MM.1S (cell line): ENCODE results near the gene SRRM2.

ENCODE experiments used
- DNase-seq: peaks from one replicate; pipeline ENCODE4 v3.0.0-alpha.2; 2015
- H2AFZ ChIP-seq: fragments of 300-600 bp; sonication (generic); 2 replicates; pipeline ENCODE4 v1.6.0; 2016; ENCODE audit warnings: antibody characterized with exemption, low read length
- H3F3A ChIP-seq: fragments of 300-600 bp; sonication (generic); 2 replicates; pipeline ENCODE4 v1.6.1; 2016; ENCODE audit warnings: mild to moderate bottlenecking, antibody characterized with exemption, low read length, moderate library complexity, mixed read lengths; ENCODE audit not compliant: insufficient read depth
- H3K27ac ChIP-seq: fragments of 300-600 bp; sonication (generic); 2 replicates; pipeline ENCODE4 v1.5.1; 2016; ENCODE audit warnings: mild to moderate bottlenecking, low read length
- H3K27me3 ChIP-seq: fragments of 300-600 bp; sonication (generic); replicated peaks from 2 replicates; pipeline ENCODE4 v1.6.0; 2016; ENCODE audit warnings: low read length; ENCODE audit not compliant: insufficient read depth
- H3K36me3 ChIP-seq: fragments of 300-600 bp; sonication (generic); replicated peaks from 2 replicates; pipeline ENCODE4 v1.6.1; 2016; ENCODE audit warnings: mild to moderate bottlenecking, low read length, mixed read lengths; ENCODE audit not compliant: insufficient read depth
- H3K4me1 ChIP-seq: fragments of 300-600 bp; sonication (generic); 2 replicates; pipeline ENCODE4 v1.6.1; 2016; ENCODE audit warnings: low read length, mixed read lengths
- H3K4me2 ChIP-seq: fragments of 300-600 bp; sonication (generic); 2 replicates; pipeline ENCODE4 v1.6.0; 2016; ENCODE audit warnings: low read depth, low read length
- H3K4me3 ChIP-seq: fragments of 300-600 bp; sonication (generic); 2 replicates; pipeline ENCODE4 v1.5.1; 2016; ENCODE audit warnings: low read length, mixed read lengths
- H3K79me2 ChIP-seq: fragments of 300-600 bp; sonication (generic); 2 replicates; pipeline ENCODE4 v1.6.1; 2016; ENCODE audit warnings: mixed run types, low read length, mixed read lengths
- H3K9ac ChIP-seq: fragments of 300-600 bp; sonication (generic); 2 replicates; pipeline ENCODE4 v1.6.1; 2016; ENCODE audit warnings: low read length, mixed read lengths
- H3K9me2 ChIP-seq: fragments of 300-600 bp; sonication (generic); replicated peaks from 2 replicates; pipeline ENCODE4 v1.6.1; 2016; ENCODE audit warnings: mild to moderate bottlenecking, low read length, mixed read lengths; ENCODE audit not compliant: insufficient read depth
- H3K9me3 ChIP-seq: fragments of 300-600 bp; sonication (generic); replicated peaks from 2 replicates; pipeline ENCODE4 v1.6.1; 2016; ENCODE audit warnings: mild to moderate bottlenecking, low read length, mixed read lengths; ENCODE audit not compliant: insufficient read depth
- H4K20me1 ChIP-seq: fragments of 300-600 bp; sonication (generic); 2 replicates; pipeline ENCODE4 v1.6.1; 2016; ENCODE audit warnings: mild to moderate bottlenecking, low read length, moderate library complexity, mixed read lengths; ENCODE audit not compliant: insufficient read depth
- CTCF ChIP-seq: fragments of 300-600 bp; sonication (generic); IDR thresholded peaks from 2 replicates; pipeline ENCODE4 v1.5.1; 2016; ENCODE audit warnings: antibody characterized with exemption, low read length, mixed read lengths
- EZH2 ChIP-seq: fragments of 300-600 bp; sonication (generic); optimal IDR thresholded peaks from 2 replicates; pipeline ENCODE3; 2017; ENCODE audit warnings: low read depth, mild to moderate bottlenecking, antibody characterized with exemption, low read length, mixed read lengths
- EZH2phosphoT487 ChIP-seq: fragments of 300-600 bp; sonication (generic); IDR thresholded peaks from 2 replicates; pipeline ENCODE4 v1.6.1; 2018; ENCODE audit warnings: antibody characterized with exemption, low read length

Gene SRRM2

GRCh38 chr16:2756288-2757015 is 4.0 kb downstream of the SRRM2 start:
- DNase-seq = no peak
- Histone ChIP-seq H2AFZ (no peak overlapping the region), H3K4me3 (no peak overlapping the region), H3K27ac (no peak overlapping the region), H4K20me1 (peaks cover 37% of the 10 kb centered on the region), H3K9me2 (no peaks in the 10 kb centered on the region), H3K4me1 (peaks cover 19% of the 10 kb centered on the region), H3K9me3 (no peaks in the 10 kb centered on the region), H3K27me3 (no peaks in the 10 kb centered on the region), H3K36me3 (peaks cover 54% of the 10 kb centered on the region), H3K9ac (no peak overlapping the region), H3K79me2 (peaks cover 91% of the 10 kb centered on the region), H3K4me2 (no peak overlapping the region), H3F3A (no peaks in the 10 kb centered on the region; the same call in 1 of the 2 replicates)
- TF ChIP-seq EZH2 = no peak
- no peak for TF ChIP-seq CTCF
- TF ChIP-seq EZH2phosphoT487 = no peak

- Histone ChIP-seq H3F3A (no peaks in the 10 kb centered on the region; the same call in 1 of the 2 replicates), H2AFZ (no peak overlapping the region), H3K4me1 (peaks cover 14% of the 10 kb centered on the region; the same call in 1 of the 2 replicates), H3K4me3 (no peak overlapping the region), H3K9me2 (no peaks in the 10 kb centered on the region), H4K20me1 (peaks cover 37% of the 10 kb centered on the region), H3K36me3 (peaks cover 63% of the 10 kb centered on the region), H3K9ac (no peak overlapping the region), H3K27me3 (no peaks in the 10 kb centered on the region), H3K9me3 (no peaks in the 10 kb centered on the region), H3K4me2 (no peak overlapping the region), H3K27ac (no peak overlapping the region), H3K79me2 (peaks cover 95% of the 10 kb centered on the region)
- DNase-seq = no peak
- TF ChIP-seq CTCF (no peak), EZH2 (no peak), EZH2phosphoT487 (no peak)
Observed at GRCh38 chr16:2757344-2757743, 4.9 kb downstream of the SRRM2 start.

- Histone ChIP-seq H3K9me3 (no peaks in the 10 kb centered on the region), H3K9ac (no peak overlapping the region), H3K4me1 (no peaks in the 10 kb centered on the region), H2AFZ (no peak overlapping the region), H3K9me2 (no peaks in the 10 kb centered on the region), H3K27ac (no peak overlapping the region), H3K4me3 (no peak overlapping the region), H3K4me2 (no peak overlapping the region), H4K20me1 (peaks cover 5% of the 10 kb centered on the region), H3K36me3 (peaks cover 98% of the 10 kb centered on the region), H3K27me3 (no peaks in the 10 kb centered on the region), H3K79me2 (peaks cover 100% of the 10 kb centered on the region), H3F3A (peaks cover under 1% of the 10 kb centered on the region)
- no peak for TF ChIP-seq CTCF
- no peak for TF ChIP-seq EZH2phosphoT487
- no peak for TF ChIP-seq EZH2
- DNase-seq = no peak
Observed at GRCh38 chr16:2761472-2761871, 9.0 kb downstream of the SRRM2 start.
